Measurements from ENCODE around the gene TPMT.

GRCh38 chr6:18179770-18180356 lies 25.0 kb upstream of the TPMT start:
- TF ChIP-seq POLR2A (IDR thresholded peaks at IDR 0.05): no peak
- TF ChIP-seq EP300 (IDR thresholded peaks at IDR 0.05): no peak
- TF ChIP-seq CTCF (IDR thresholded peaks at IDR 0.05): no peak
